HEK293 (cell line): ENCODE results near the gene WAPL.

Experiments
- CTCF ChIA-PET: fragments of 350-600 bp; formaldehyde crosslinking; extraction: SDS; loops from one replicate; lab custom pipeline; 2021; ENCODE audit warnings: antibody characterized with exemption; lab: Yijun Ruan, JAX
- POLR2A ChIA-PET: fragments of 300-600 bp; formaldehyde crosslinking; extraction: SDS; loops from one replicate; lab custom pipeline; 2020; ENCODE audit warnings: antibody characterized with exemption, inconsistent platforms; lab: Yijun Ruan, JAX
- H3K27ac ChIP-seq: fragments of 200-500 bp; sonication (Bioruptor generic); 2 replicates; pipeline ENCODE4 v1.5.1; 2014; ENCODE audit warnings: low read depth, low read length, control low read depth, inconsistent platforms; ENCODE audit errors: extremely low read depth
- H3K36me3 ChIP-seq, 2 experiments: fragments of 200-500 bp in 1 of 2; sonication (Bioruptor generic) in 1 of 2; 1 replicate in 1 of 2; 2 replicates in 1 of 2; pipeline ENCODE4 v1.5.1; 2014 to 2017; ENCODE audit warnings: inconsistent platforms in 2 of 2, low read length in 2 of 2; ENCODE audit not compliant: control insufficient read depth in 2 of 2, insufficient read depth in 1 of 2
- H3K4me1 ChIP-seq: fragments of 200-500 bp; sonication (Bioruptor generic); 2 replicates; pipeline ENCODE4 v1.5.1; 2014; ENCODE audit warnings: mild to moderate bottlenecking, low read length, inconsistent platforms; ENCODE audit not compliant: control insufficient read depth, insufficient read depth
- H3K4me3 ChIP-seq: 2 replicates; pipeline ENCODE4 v1.5.1; 2011; ENCODE audit warnings: low read depth, mild to moderate bottlenecking, control low read depth, low read length, moderate library complexity
- H3K9me3 ChIP-seq: fragments of 200-500 bp; sonication (Bioruptor generic); 2 replicates; pipeline ENCODE4 v1.5.1; 2014; ENCODE audit warnings: low read depth, low read length, inconsistent platforms; ENCODE audit not compliant: control insufficient read depth, insufficient read depth
- FEZF1 ChIP-seq: fragments of 450-650 bp; formaldehyde crosslinking; IDR thresholded peaks from 2 replicates; pipeline ENCODE4 v1.5.1; 2016; ENCODE audit warnings: missing biosample characterization, missing genetic modification characterization
- GLIS1 ChIP-seq: fragments of 450-650 bp; formaldehyde crosslinking; IDR thresholded peaks from 2 replicates; pipeline ENCODE4 v1.5.1; 2016; ENCODE audit warnings: missing biosample characterization, missing genetic modification characterization
- INSM2 ChIP-seq: fragments of 450-650 bp; formaldehyde crosslinking; IDR thresholded peaks from 2 replicates; pipeline ENCODE4 v1.5.1; 2016; ENCODE audit warnings: missing biosample characterization, missing genetic modification characterization
- PRDM1 ChIP-seq: fragments of 450-650 bp; formaldehyde crosslinking; IDR thresholded peaks from 2 replicates; pipeline ENCODE4; 2016; ENCODE audit warnings: missing biosample characterization, missing genetic modification characterization
- SETDB1 ChIP-seq: IDR thresholded peaks from one replicate; pipeline ENCODE4 v1.6.1; 2017; ENCODE audit warnings: mild to moderate bottlenecking, low read length, moderate library complexity, mixed read lengths; ENCODE audit not compliant: insufficient read length
- ZBTB17 ChIP-seq: fragments of 450-650 bp; formaldehyde crosslinking; IDR thresholded peaks from 2 replicates; pipeline ENCODE4 v1.5.1; 2016; ENCODE audit warnings: missing biosample characterization, missing genetic modification characterization
- ZBTB48 ChIP-seq: fragments of 450-650 bp; formaldehyde crosslinking; IDR thresholded peaks from 2 replicates; pipeline ENCODE4 v1.5.1; 2016; ENCODE audit warnings: missing biosample characterization, missing genetic modification characterization
- ZNF169 ChIP-seq: fragments of 450-650 bp; formaldehyde crosslinking; IDR thresholded peaks from 2 replicates; pipeline ENCODE4 v1.5.1; 2016; ENCODE audit warnings: missing biosample characterization, missing genetic modification characterization
- ZNF223 ChIP-seq: fragments of 450-650 bp; formaldehyde crosslinking; IDR thresholded peaks from 2 replicates; pipeline ENCODE4 v1.5.1; 2016; ENCODE audit warnings: missing biosample characterization, missing genetic modification characterization
- ZNF274 ChIP-seq, 2 experiments: fragments of 200-500 bp in 1 of 2; fragments of 450-650 bp in 1 of 2; sonication (Bioruptor generic) in 1 of 2; formaldehyde crosslinking in 1 of 2; IDR thresholded peaks; 2 replicates each; pipeline versions ENCODE4 v1.5.1 to v1.6.1; 2014 to 2016; ENCODE audit warnings: borderline replicate concordance in 1 of 2, inconsistent platforms in 1 of 2, low read length in 1 of 2, missing biosample characterization in 1 of 2, missing genetic modification characterization in 1 of 2
- ZNF335 ChIP-seq: fragments of 450-650 bp; formaldehyde crosslinking; conservative IDR thresholded peaks from 2 replicates; pipeline ENCODE4 v1.5.1; 2016; ENCODE audit warnings: missing biosample characterization, missing genetic modification characterization
- ZNF354C ChIP-seq: fragments of 450-650 bp; formaldehyde crosslinking; IDR thresholded peaks from 2 replicates; pipeline ENCODE4 v1.5.1; 2016; ENCODE audit warnings: missing biosample characterization, missing genetic modification characterization, low read depth, borderline replicate concordance
- ZNF423 ChIP-seq: fragments of 450-650 bp; formaldehyde crosslinking; IDR thresholded peaks from 2 replicates; pipeline ENCODE4 v1.5.1; 2016; ENCODE audit warnings: missing biosample characterization, missing genetic modification characterization
- ZNF518A ChIP-seq: fragments of 450-650 bp; formaldehyde crosslinking; conservative IDR thresholded peaks from 2 replicates; pipeline ENCODE4 v1.5.1; 2016; ENCODE audit warnings: low read depth, missing biosample characterization, missing genetic modification characterization
- ZNF768 ChIP-seq: fragments of 450-650 bp; formaldehyde crosslinking; IDR thresholded peaks from 2 replicates; pipeline ENCODE4 v1.5.1; 2018; ENCODE audit warnings: missing biosample characterization, mild to moderate bottlenecking, missing genetic modification characterization
- ZNF777 ChIP-seq: fragments of 450-650 bp; formaldehyde crosslinking; IDR thresholded peaks from 2 replicates; pipeline ENCODE4 v1.5.1; 2017; ENCODE audit warnings: missing biosample characterization, missing genetic modification characterization, borderline replicate concordance
- ZXDB ChIP-seq: fragments of 450-650 bp; formaldehyde crosslinking; IDR thresholded peaks from 2 replicates; pipeline ENCODE4 v1.5.1; 2016; ENCODE audit warnings: missing biosample characterization, missing genetic modification characterization
- TF ChIP-seq, protein P1 (sequence below): sonication (generic); formaldehyde crosslinking; IDR thresholded peaks from 2 replicates; pipeline ENCODE4 v1.8.1; 2022; ENCODE audit warnings: mild to moderate bottlenecking, moderate library complexity, missing genetic modification reagents
- TF ChIP-seq, protein P2 (sequence below): fragments of 450-650 bp; IDR thresholded peaks from 2 replicates; pipeline ENCODE4 v1.5.1; 2018; ENCODE audit warnings: missing biosample characterization, missing genetic modification characterization
- TF ChIP-seq, protein P3 (sequence below): fragments of 450-650 bp; formaldehyde crosslinking; optimal IDR thresholded peaks from 2 replicates; pipeline ENCODE3; 2016; ENCODE audit warnings: missing biosample characterization, mild to moderate bottlenecking, missing genetic modification characterization

WAPL gene

GRCh38 chr10:86419101-86419500 is 102.5 kb downstream of the WAPL start (continued):
- TF ChIP-seq ZNF518A (tag by site-specific recombination) (no peak), ZBTB17 (tag by site-specific recombination) (no peak), ZXDB (tag by site-specific recombination) (no peak)
- TF ChIP-seq, protein P1, sequence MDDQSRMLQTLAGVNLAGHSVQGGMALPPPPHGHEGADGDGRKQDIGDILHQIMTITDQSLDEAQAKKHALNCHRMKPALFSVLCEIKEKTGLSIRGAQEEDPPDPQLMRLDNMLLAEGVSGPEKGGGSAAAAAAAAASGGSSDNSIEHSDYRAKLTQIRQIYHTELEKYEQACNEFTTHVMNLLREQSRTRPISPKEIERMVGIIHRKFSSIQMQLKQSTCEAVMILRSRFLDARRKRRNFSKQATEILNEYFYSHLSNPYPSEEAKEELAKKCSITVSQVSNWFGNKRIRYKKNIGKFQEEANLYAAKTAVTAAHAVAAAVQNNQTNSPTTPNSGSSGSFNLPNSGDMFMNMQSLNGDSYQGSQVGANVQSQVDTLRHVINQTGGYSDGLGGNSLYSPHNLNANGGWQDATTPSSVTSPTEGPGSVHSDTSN: no peak
- TF ChIP-seq, all 188 proteins: peak for 0

DNA sequence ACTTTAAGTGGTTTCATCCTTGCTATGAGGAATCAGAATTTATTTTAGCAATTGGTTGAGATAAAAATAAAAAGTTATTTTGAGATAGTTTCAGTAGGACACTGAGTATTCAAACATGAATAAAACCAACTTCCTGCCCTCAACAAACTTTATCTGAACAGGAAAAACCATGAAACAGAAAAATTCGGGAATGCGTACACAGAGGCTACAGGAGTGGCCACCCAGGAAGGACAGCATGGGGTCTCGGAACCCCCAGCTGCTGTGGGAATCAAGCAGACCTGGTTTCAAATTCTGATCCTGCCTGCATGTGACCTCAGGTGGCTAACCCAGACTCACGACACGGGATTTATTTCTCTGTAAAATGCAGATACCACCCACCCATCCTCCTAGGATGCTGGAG is 106.0 kb downstream of the WAPL start:
- no peaks in the 10 kb centered on the region for H3K36me3 ChIP-seq
- no peak overlapping the region for H3K27ac ChIP-seq
- no peaks in the 10 kb centered on the region for H3K4me1 ChIP-seq
- H3K9me3 ChIP-seq: no peaks in the 10 kb centered on the region
- no peak for TF ChIP-seq ZNF335 (tag by site-specific recombination)
- TF ChIP-seq GLIS1 (tag by site-specific recombination): peak; percentile 57
- POLR2A ChIA-PET: no interaction called here
- H3K4me3 ChIP-seq: no peak overlapping the region
- CTCF ChIA-PET: interaction anchor here (1.2 kb wide), 1 partner anchor 15 kb away, joined by 3 read pairs; no protein-coding TSS in a partner anchor

GRCh38 chr10:86415116-86415515 is 106.5 kb downstream of the WAPL start:
- ChIA-PET POLR2A (no interaction called here), CTCF (interaction anchor here (1.2 kb wide), 1 partner anchor 15 kb away, joined by 3 read pairs; no protein-coding TSS in a partner anchor)
- no peaks in the 10 kb centered on the region for H3K9me3 ChIP-seq

More at GRCh38 chr10:86415116-86415515, 106.5 kb downstream of the WAPL start:
- no peaks in the 10 kb centered on the region for H3K36me3 ChIP-seq
- H3K27ac ChIP-seq: no peak overlapping the region
- no peak overlapping the region for H3K4me3 ChIP-seq
- no peaks in the 10 kb centered on the region for H3K4me1 ChIP-seq
- TF ChIP-seq ZNF223 (tag by site-specific recombination): no peak
- TF ChIP-seq ZNF274 (IDR thresholded peaks at IDR 0.05; ENCODE audit: low read length): no peak
- TF ChIP-seq ZNF274 (tag by site-specific recombination; IDR thresholded peaks at IDR 0.05; ENCODE audit: borderline replicate concordance): no peak
- no peak for TF ChIP-seq ZNF354C (tag by site-specific recombination)
- TF ChIP-seq FEZF1: no peak
- TF ChIP-seq, protein P2, sequence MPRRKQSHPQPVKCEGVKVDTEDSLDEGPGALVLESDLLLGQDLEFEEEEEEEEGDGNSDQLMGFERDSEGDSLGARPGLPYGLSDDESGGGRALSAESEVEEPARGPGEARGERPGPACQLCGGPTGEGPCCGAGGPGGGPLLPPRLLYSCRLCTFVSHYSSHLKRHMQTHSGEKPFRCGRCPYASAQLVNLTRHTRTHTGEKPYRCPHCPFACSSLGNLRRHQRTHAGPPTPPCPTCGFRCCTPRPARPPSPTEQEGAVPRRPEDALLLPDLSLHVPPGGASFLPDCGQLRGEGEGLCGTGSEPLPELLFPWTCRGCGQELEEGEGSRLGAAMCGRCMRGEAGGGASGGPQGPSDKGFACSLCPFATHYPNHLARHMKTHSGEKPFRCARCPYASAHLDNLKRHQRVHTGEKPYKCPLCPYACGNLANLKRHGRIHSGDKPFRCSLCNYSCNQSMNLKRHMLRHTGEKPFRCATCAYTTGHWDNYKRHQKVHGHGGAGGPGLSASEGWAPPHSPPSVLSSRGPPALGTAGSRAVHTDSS (tag by site-specific recombination): no peak
- TF ChIP-seq ZBTB48 (tag by site-specific recombination): no peak
- TF ChIP-seq PRDM1 (tag by site-specific recombination): no peak
- TF ChIP-seq ZNF768 (tag by site-specific recombination): no peak
- no peak for TF ChIP-seq ZNF777
- TF ChIP-seq INSM2: no peak
- TF ChIP-seq, protein P3, sequence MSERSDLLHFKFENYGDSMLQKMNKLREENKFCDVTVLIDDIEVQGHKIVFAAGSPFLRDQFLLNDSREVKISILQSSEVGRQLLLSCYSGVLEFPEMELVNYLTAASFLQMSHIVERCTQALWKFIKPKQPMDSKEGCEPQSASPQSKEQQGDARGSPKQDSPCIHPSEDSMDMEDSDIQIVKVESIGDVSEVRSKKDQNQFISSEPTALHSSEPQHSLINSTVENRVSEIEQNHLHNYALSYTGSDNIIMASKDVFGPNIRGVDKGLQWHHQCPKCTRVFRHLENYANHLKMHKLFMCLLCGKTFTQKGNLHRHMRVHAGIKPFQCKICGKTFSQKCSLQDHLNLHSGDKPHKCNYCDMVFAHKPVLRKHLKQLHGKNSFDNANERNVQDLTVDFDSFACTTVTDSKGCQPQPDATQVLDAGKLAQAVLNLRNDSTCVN (tag by site-specific recombination): no peak
- TF ChIP-seq SETDB1: no peak
- TF ChIP-seq ZNF423 (tag by site-specific recombination): no peak
- no peak for TF ChIP-seq ZNF169
